GM23248 (cell line): ENCODE measurements around the gene SYNE1.

ENCODE experiments used
- EZH2 ChIP-seq: fragments of 200-600 bp; sonication (generic); IDR thresholded peaks from 2 replicates; pipeline ENCODE4 v1.6.1; 2018; ENCODE audit warnings: antibody characterized with exemption, mild to moderate bottlenecking; ENCODE audit not compliant: insufficient read depth, poor library complexity, severe bottlenecking
- EZH2phosphoT487 ChIP-seq: fragments of 200-600 bp; sonication (generic); IDR thresholded peaks from 2 replicates; pipeline ENCODE4 v1.6.1; 2018; ENCODE audit warnings: antibody characterized with exemption, moderate library complexity, mild to moderate bottlenecking, low read depth; ENCODE audit not compliant: insufficient read depth

DNA sequence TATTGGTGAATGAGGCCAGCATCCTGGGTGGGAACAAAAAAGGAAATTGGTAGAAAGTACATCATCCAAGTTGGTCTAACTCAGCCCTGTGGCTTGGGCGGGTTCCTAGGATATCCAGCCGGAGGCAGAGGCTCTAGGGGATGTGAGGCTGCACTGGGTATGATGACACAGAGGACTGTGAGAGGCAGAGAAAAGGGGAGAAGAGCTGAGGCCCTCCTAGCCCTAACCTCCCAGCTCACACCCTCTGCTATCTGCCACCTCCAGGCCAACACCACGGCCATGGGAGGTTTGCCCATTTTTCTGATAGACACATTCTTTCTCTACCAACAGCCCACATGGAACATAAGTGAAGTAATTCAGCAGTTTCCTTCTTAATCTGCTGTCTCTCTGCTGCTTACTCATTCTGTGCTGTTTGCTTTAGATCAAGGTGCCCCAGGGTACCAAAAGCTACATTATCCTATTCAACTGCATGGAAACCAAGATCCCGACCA is 545.3 kb downstream of the SYNE1 start:
- no peak for TF ChIP-seq EZH2
- no peak for TF ChIP-seq EZH2phosphoT487
